ENCODE results near the gene LAMB4. TPM values are rescaled to one million over a fixed set of nuclear protein-coding genes. Genes with fewer than 3 reads are reported as not detected.

LAMB4 gene
- total and polyA plus RNA-seq, 2 experiments from 2014 or later: not detected

- TF ChIP-seq ZNF462 (CRISPR knock-in tag; IDR thresholded peaks at IDR 0.05) (no peak), ZNF331 (CRISPR knock-in tag; IDR thresholded peaks at IDR 0.05; ENCODE audit: low read depth) (no peak), NANOG (IDR thresholded peaks at IDR 0.05; ENCODE audit: borderline replicate concordance) (no peak), EZH2phosphoT487 (IDR thresholded peaks at IDR 0.05; ENCODE audit: unreplicated experiment) (no peak), CREB1 (CRISPR knock-in tag; IDR thresholded peaks at IDR 0.05; ENCODE audit: low read depth) (no peak), JUNB (IDR thresholded peaks at IDR 0.05; ENCODE audit: unreplicated experiment) (no peak), POLR2AphosphoS5 (IDR thresholded peaks at IDR 0.05; ENCODE audit: low read depth) (no peak), ZNF114 (CRISPR knock-in tag; IDR thresholded peaks at IDR 0.05) (no peak)
- TF ChIP-seq, protein P1, sequence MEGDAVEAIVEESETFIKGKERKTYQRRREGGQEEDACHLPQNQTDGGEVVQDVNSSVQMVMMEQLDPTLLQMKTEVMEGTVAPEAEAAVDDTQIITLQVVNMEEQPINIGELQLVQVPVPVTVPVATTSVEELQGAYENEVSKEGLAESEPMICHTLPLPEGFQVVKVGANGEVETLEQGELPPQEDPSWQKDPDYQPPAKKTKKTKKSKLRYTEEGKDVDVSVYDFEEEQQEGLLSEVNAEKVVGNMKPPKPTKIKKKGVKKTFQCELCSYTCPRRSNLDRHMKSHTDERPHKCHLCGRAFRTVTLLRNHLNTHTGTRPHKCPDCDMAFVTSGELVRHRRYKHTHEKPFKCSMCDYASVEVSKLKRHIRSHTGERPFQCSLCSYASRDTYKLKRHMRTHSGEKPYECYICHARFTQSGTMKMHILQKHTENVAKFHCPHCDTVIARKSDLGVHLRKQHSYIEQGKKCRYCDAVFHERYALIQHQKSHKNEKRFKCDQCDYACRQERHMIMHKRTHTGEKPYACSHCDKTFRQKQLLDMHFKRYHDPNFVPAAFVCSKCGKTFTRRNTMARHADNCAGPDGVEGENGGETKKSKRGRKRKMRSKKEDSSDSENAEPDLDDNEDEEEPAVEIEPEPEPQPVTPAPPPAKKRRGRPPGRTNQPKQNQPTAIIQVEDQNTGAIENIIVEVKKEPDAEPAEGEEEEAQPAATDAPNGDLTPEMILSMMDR (conservative IDR thresholded peaks at IDR 0.05; ENCODE audit: low read depth in 2 of 2): no peak
These were observed 50.2 kb downstream of the LAMB4 start (continued) for GRCh38 chr7:108079648-108080591.

Data from GM23338 (cell line).